ENCODE results near the gene PLSCR1. TPM values are rescaled to one million over a fixed set of nuclear protein-coding genes. Genes with fewer than 3 reads are reported as not detected.

PLSCR1 gene
- total and polyA plus RNA-seq, 4 donors, result 52.3 to 193 (median 109) TPM

- H3K27ac ChIP-seq (ENCODE audit: low read depth in 1 of 2, low read length in 2 of 2), result peak overlapping the region; percentile 72
- intact Hi-C loops (cut with DNase I), result no loop called here
- peak; percentile 66 for ATAC-seq (ENCODE audit: low FRiP score)
- H3K4me3 ChIP-seq (ENCODE audit: low read length in 2 of 2), result peak overlapping the region; percentile 61
- no peaks in the 10 kb centered on the region for H3K4me1 ChIP-seq (ENCODE audit: control insufficient read depth in 1 of 2, insufficient read depth in 2 of 2, low read length in 2 of 2)
- no peaks in the 10 kb centered on the region for H3K27me3 ChIP-seq (ENCODE audit: control insufficient read depth in 1 of 2, insufficient read depth in 2 of 2, low read length in 1 of 2)
- WGBS, 2 donors, result 2 to 6% methylated on average over 10 of the region's 10 CpGs
- no peaks in the 10 kb centered on the region for H3K36me3 ChIP-seq (ENCODE audit: control insufficient read depth in 1 of 2, insufficient read depth in 2 of 2, low read length in 1 of 2)
- H3K9me3 ChIP-seq (ENCODE audit: control insufficient read depth, low read length), result no peaks in the 10 kb centered on the region
- DNase-seq, result peak in 1 of 2 donors; percentile 47
These were observed 876 bp downstream of the PLSCR1 start for GRCh38 chr3:146543461-146544001.

- 63 to 80% methylated on average over 2 of the region's 2 CpGs for WGBS, 2 donors
- H3K9me3 ChIP-seq (ENCODE audit: control insufficient read depth, low read length), result no peaks in the 10 kb centered on the region
- ATAC-seq (ENCODE audit: low FRiP score) (no peak), DNase-seq (no peak)
- no peaks in the 10 kb centered on the region for H3K36me3 ChIP-seq (ENCODE audit: control insufficient read depth in 1 of 2, insufficient read depth in 2 of 2, low read length in 1 of 2)
- no peaks in the 10 kb centered on the region for H3K4me1 ChIP-seq (ENCODE audit: control insufficient read depth in 1 of 2, insufficient read depth in 2 of 2, low read length in 2 of 2)
- H3K27ac ChIP-seq (ENCODE audit: low read depth in 1 of 2, low read length in 2 of 2), result peak overlapping the region in 1 of 2 donors; percentile 17
- peak overlapping the region in 1 of 2 donors; percentile 61 for H3K4me3 ChIP-seq (ENCODE audit: low read length in 2 of 2)
- H3K27me3 ChIP-seq (ENCODE audit: control insufficient read depth in 1 of 2, insufficient read depth in 2 of 2, low read length in 1 of 2), result no peaks in the 10 kb centered on the region
- intact Hi-C loops (cut with DNase I), result no loop called here
These were observed 1.4 kb downstream of the PLSCR1 start for GRCh38 chr3:146542978-146543377.

GRCh38 chr3:146542179-146542578 is 2.2 kb downstream of the PLSCR1 start:
- Histone ChIP-seq H3K4me3 (ENCODE audit: low read length in 2 of 2) (no peak overlapping the region), H3K9me3 (ENCODE audit: control insufficient read depth, low read length) (no peaks in the 10 kb centered on the region), H3K27ac (ENCODE audit: low read depth in 1 of 2, low read length in 2 of 2) (no peak overlapping the region), H3K4me1 (ENCODE audit: control insufficient read depth in 1 of 2, insufficient read depth in 2 of 2, low read length in 2 of 2) (no peaks in the 10 kb centered on the region), H3K36me3 (ENCODE audit: control insufficient read depth in 1 of 2, insufficient read depth in 2 of 2, low read length in 1 of 2) (peaks cover 0 to 2% of the 10 kb centered on the region in 2 donors), H3K27me3 (ENCODE audit: control insufficient read depth in 1 of 2, insufficient read depth in 2 of 2, low read length in 1 of 2) (no peaks in the 10 kb centered on the region)
- DNase-seq (peak in 1 of 2 donors; percentile 50), ATAC-seq (ENCODE audit: low FRiP score) (no peak)
- WGBS, 2 donors, result 79 to 81% methylated on average over 2 of the region's 2 CpGs
- intact Hi-C loops (cut with DNase I), result no loop called here

- no peak for ATAC-seq (ENCODE audit: low FRiP score)
- no peak overlapping the region for H3K27ac ChIP-seq (ENCODE audit: low read depth in 1 of 2, low read length in 2 of 2)
- H3K4me3 ChIP-seq (ENCODE audit: low read length in 2 of 2), result no peak overlapping the region
- H3K9me3 ChIP-seq (ENCODE audit: control insufficient read depth, low read length), result no peaks in the 10 kb centered on the region
- WGBS, 2 donors, result 95 to 97% methylated on average over 1 of the region's 1 CpG
- no peak for DNase-seq
- H3K27me3 ChIP-seq (ENCODE audit: control insufficient read depth in 1 of 2, insufficient read depth in 2 of 2, low read length in 1 of 2), result no peaks in the 10 kb centered on the region
- H3K36me3 ChIP-seq (ENCODE audit: control insufficient read depth in 1 of 2, insufficient read depth in 2 of 2, low read length in 1 of 2), result peaks cover 0 to 2% of the 10 kb centered on the region in 2 donors
- intact Hi-C loops (cut with DNase I), result no loop called here
- peaks cover 0 to 4% of the 10 kb centered on the region in 2 donors for H3K4me1 ChIP-seq (ENCODE audit: control insufficient read depth in 1 of 2, insufficient read depth in 2 of 2, low read length in 2 of 2)
These were observed 3.4 kb downstream of the PLSCR1 start for GRCh38 chr3:146540978-146541377.

- 40 to 75% methylated on average over 1 of the region's 1 CpG for WGBS, 2 donors
- H3K36me3 ChIP-seq (ENCODE audit: control insufficient read depth in 1 of 2, insufficient read depth in 2 of 2, low read length in 1 of 2), result peaks cover 0 to 2% of the 10 kb centered on the region in 2 donors
- H3K27me3 ChIP-seq (ENCODE audit: control insufficient read depth in 1 of 2, insufficient read depth in 2 of 2, low read length in 1 of 2), result no peaks in the 10 kb centered on the region
- ATAC-seq (ENCODE audit: low FRiP score), result no peak
- peaks cover 0 to 4% of the 10 kb centered on the region in 2 donors for H3K4me1 ChIP-seq (ENCODE audit: control insufficient read depth in 1 of 2, insufficient read depth in 2 of 2, low read length in 2 of 2)
- no peak overlapping the region for H3K27ac ChIP-seq (ENCODE audit: low read depth in 1 of 2, low read length in 2 of 2)
- intact Hi-C loops (cut with DNase I), result no loop called here
- no peaks in the 10 kb centered on the region for H3K9me3 ChIP-seq (ENCODE audit: control insufficient read depth, low read length)
- no peak overlapping the region for H3K4me3 ChIP-seq (ENCODE audit: low read length in 2 of 2)
- DNase-seq, result no peak
These were observed 4.2 kb downstream of the PLSCR1 start for GRCh38 chr3:146540236-146540635.

- WGBS, 2 donors, result 68 to 87% methylated on average over 3 of the region's 3 CpGs
- Histone ChIP-seq H3K36me3 (ENCODE audit: control insufficient read depth in 1 of 2, insufficient read depth in 2 of 2, low read length in 1 of 2) (peaks cover 0 to 2% of the 10 kb centered on the region in 2 donors), H3K4me1 (ENCODE audit: control insufficient read depth in 1 of 2, insufficient read depth in 2 of 2, low read length in 2 of 2) (peaks cover 0 to 4% of the 10 kb centered on the region in 2 donors), H3K27ac (ENCODE audit: low read depth in 1 of 2, low read length in 2 of 2) (no peak overlapping the region), H3K4me3 (ENCODE audit: low read length in 2 of 2) (no peak overlapping the region), H3K9me3 (ENCODE audit: control insufficient read depth, low read length) (no peaks in the 10 kb centered on the region), H3K27me3 (ENCODE audit: control insufficient read depth in 1 of 2, insufficient read depth in 2 of 2, low read length in 1 of 2) (no peaks in the 10 kb centered on the region)
- DNase-seq, result no peak
- intact Hi-C loops (cut with DNase I), result no loop called here
- no peak for ATAC-seq (ENCODE audit: low FRiP score)
These were observed 5.1 kb downstream of the PLSCR1 start for GRCh38 chr3:146539315-146539714.

- ATAC-seq (ENCODE audit: low FRiP score) (no peak), DNase-seq (no peak)
- intact Hi-C loops (cut with DNase I), result no loop called here
- Histone ChIP-seq H3K27me3 (ENCODE audit: control insufficient read depth in 1 of 2, insufficient read depth in 2 of 2, low read length in 1 of 2) (no peaks in the 10 kb centered on the region), H3K36me3 (ENCODE audit: control insufficient read depth in 1 of 2, insufficient read depth in 2 of 2, low read length in 1 of 2) (peaks cover 0 to 2% of the 10 kb centered on the region in 2 donors), H3K9me3 (ENCODE audit: control insufficient read depth, low read length) (no peaks in the 10 kb centered on the region), H3K27ac (ENCODE audit: low read depth in 1 of 2, low read length in 2 of 2) (no peak overlapping the region), H3K4me1 (ENCODE audit: control insufficient read depth in 1 of 2, insufficient read depth in 2 of 2, low read length in 2 of 2) (peaks cover 0 to 4% of the 10 kb centered on the region in 2 donors), H3K4me3 (ENCODE audit: low read length in 2 of 2) (no peak overlapping the region)
- 79 to 87% methylated on average over 3 of the region's 3 CpGs for WGBS, 2 donors
These were observed 6.8 kb downstream of the PLSCR1 start for GRCh38 chr3:146537603-146538002.

- intact Hi-C loops (cut with DNase I), result no loop called here
- ATAC-seq (ENCODE audit: low FRiP score) (no peak), DNase-seq (no peak)
- Histone ChIP-seq H3K4me1 (ENCODE audit: control insufficient read depth in 1 of 2, insufficient read depth in 2 of 2, low read length in 2 of 2) (peaks cover 0 to 4% of the 10 kb centered on the region in 2 donors), H3K36me3 (ENCODE audit: control insufficient read depth in 1 of 2, insufficient read depth in 2 of 2, low read length in 1 of 2) (peaks cover 2 to 3% of the 10 kb centered on the region in 2 donors), H3K27me3 (ENCODE audit: control insufficient read depth in 1 of 2, insufficient read depth in 2 of 2, low read length in 1 of 2) (no peaks in the 10 kb centered on the region), H3K9me3 (ENCODE audit: control insufficient read depth, low read length) (no peaks in the 10 kb centered on the region), H3K27ac (ENCODE audit: low read depth in 1 of 2, low read length in 2 of 2) (no peak overlapping the region), H3K4me3 (ENCODE audit: low read length in 2 of 2) (no peak overlapping the region)
These were observed 7.7 kb downstream of the PLSCR1 start for GRCh38 chr3:146536681-146537080.

GRCh38 chr3:146532406-146532805 is 12.0 kb downstream of the PLSCR1 start:
- Histone ChIP-seq H3K4me3 (ENCODE audit: low read length in 2 of 2) (no peak overlapping the region), H3K9me3 (ENCODE audit: control insufficient read depth, low read length) (no peaks in the 10 kb centered on the region), H3K27me3 (ENCODE audit: control insufficient read depth in 1 of 2, insufficient read depth in 2 of 2, low read length in 1 of 2) (no peaks in the 10 kb centered on the region), H3K4me1 (ENCODE audit: control insufficient read depth in 1 of 2, insufficient read depth in 2 of 2, low read length in 2 of 2) (peaks cover 2 to 4% of the 10 kb centered on the region in 2 donors), H3K36me3 (ENCODE audit: control insufficient read depth in 1 of 2, insufficient read depth in 2 of 2, low read length in 1 of 2) (peaks cover 0 to 3% of the 10 kb centered on the region in 2 donors), H3K27ac (ENCODE audit: low read depth in 1 of 2, low read length in 2 of 2) (no peak overlapping the region)
- DNase-seq (no peak), ATAC-seq (ENCODE audit: low FRiP score) (no peak)
- intact Hi-C loops (cut with DNase I), result no loop called here
- WGBS, 2 donors, result 64 to 73% methylated on average over 2 of the region's 2 CpGs
